GOT3 (cell line): ENCODE measurements around the gene TNRC18.
"Not testable (repeated sequence)": the region's sequence is repeated elsewhere in the genome, so short reads cannot be mapped to it uniquely, and the experiment has no call there.

Experiments used
- DNase-seq: peaks from one replicate; lab custom pipeline; 2025; ENCODE audit warnings: mixed read lengths; lab: John Stamatoyannopoulos, UW

TNRC18 gene

GRCh38 chr7:5315761-5316160 lies 107.9 kb downstream of the TNRC18 start:
- no peak for DNase-seq

GRCh38 chr7:5314864-5315263 lies 108.8 kb downstream of the TNRC18 start:
- DNase-seq = no peak

GRCh38 chr7:5313076-5313885 lies 110.4 kb downstream of the TNRC18 start:
- not testable (repeated sequence) for DNase-seq

GRCh38 chr7:5312276-5313070 lies 111.2 kb downstream of the TNRC18 start:
- not testable (repeated sequence) for DNase-seq

GRCh38 chr7:5310822-5311405 lies 112.7 kb downstream of the TNRC18 start:
- no peak for DNase-seq

GRCh38 chr7:5309146-5309545 lies 114.5 kb downstream of the TNRC18 start:
- no peak for DNase-seq

GRCh38 chr7:5307221-5308142 lies 116.2 kb downstream of the TNRC18 start:
- not testable (repeated sequence) for DNase-seq

GRCh38 chr7:5305050-5305449 lies 118.6 kb downstream of the TNRC18 start:
- not testable (repeated sequence) for DNase-seq

- no peak for DNase-seq
These were observed 119.8 kb downstream of the TNRC18 start for GRCh38 chr7:5303591-5304505.

GRCh38 chr7:5303061-5303460 lies 120.6 kb downstream of the TNRC18 start:
- no peak for DNase-seq

GRCh38 chr7:5302577-5302976 lies 121.1 kb downstream of the TNRC18 start:
- no peak for DNase-seq

GRCh38 chr7:5300366-5300765 lies 123.3 kb downstream of the TNRC18 start:
- DNase-seq = no peak

- no peak for DNase-seq
These were observed 126.9 kb downstream of the TNRC18 start for GRCh38 chr7:5296611-5297226.

- no peak for DNase-seq
These were observed 127.5 kb downstream of the TNRC18 start for GRCh38 chr7:5296015-5296610.

GRCh38 chr7:5295039-5296014 lies 128.3 kb downstream of the TNRC18 start:
- DNase-seq = no peak

GRCh38 chr7:5294169-5294987 lies 129.3 kb downstream of the TNRC18 start:
- no peak for DNase-seq

- not testable (repeated sequence) for DNase-seq
These were observed 131.8 kb downstream of the TNRC18 start for GRCh38 chr7:5291711-5292335.
